K562 (cell line): ENCODE measurements around the gene DCLK1.

Experiments
- HDAC2 ChIP-seq: fragments of 450-650 bp; IDR thresholded peaks from 2 replicates; pipeline ENCODE4 v1.6.1; 2016; ENCODE audit warnings: mild to moderate bottlenecking
- LEF1 ChIP-seq: fragments of 450-650 bp; IDR thresholded peaks from 2 replicates; pipeline ENCODE4 v1.6.1; 2016; ENCODE audit warnings: mild to moderate bottlenecking
- NFIC ChIP-seq: fragments of 450-650 bp; IDR thresholded peaks from 2 replicates; pipeline ENCODE4 v1.6.1; 2017; ENCODE audit warnings: mild to moderate bottlenecking, inconsistent platforms
- PHF21A ChIP-seq: fragments of 450-650 bp; IDR thresholded peaks from 2 replicates; pipeline ENCODE4 v1.6.1; 2017; ENCODE audit warnings: low read depth, borderline replicate concordance
- RCOR1 ChIP-seq, 2 experiments: IDR thresholded peaks; 2 replicates each; pipeline ENCODE4 v1.6.1; 2012; ENCODE audit warnings: low read depth in 2 of 2, low read length in 2 of 2, borderline replicate concordance in 1 of 2, improper control_type of control experiment in 1 of 2
- ZC3H4 ChIP-seq: sonication (generic); formaldehyde crosslinking; IDR thresholded peaks from 2 replicates; pipeline ENCODE4 v1.9.0; 2021; ENCODE audit warnings: missing genetic modification reagents, borderline replicate concordance
- ZNF436 ChIP-seq: fragments of 250-450, 450-650 bp; sonication (Bioruptor Pico); formaldehyde crosslinking; IDR thresholded peaks from 2 replicates; pipeline ENCODE4 v1.7.0; 2020; ENCODE audit warnings: mild to moderate bottlenecking
- TF ChIP-seq, protein P1 (sequence below): sonication (generic); formaldehyde crosslinking; IDR thresholded peaks from 2 replicates; pipeline ENCODE4 v1.8.1; 2023; ENCODE audit warnings: mild to moderate bottlenecking, missing genetic modification reagents, moderate library complexity
- TF ChIP-seq, protein P2 (sequence below), 2 experiments: fragments of 450-650 bp; conservative IDR thresholded peaks; 2 replicates each; pipeline ENCODE4 v1.6.1; 2017; ENCODE audit warnings: mild to moderate bottlenecking in 2 of 2, moderate library complexity in 2 of 2

DNA sequence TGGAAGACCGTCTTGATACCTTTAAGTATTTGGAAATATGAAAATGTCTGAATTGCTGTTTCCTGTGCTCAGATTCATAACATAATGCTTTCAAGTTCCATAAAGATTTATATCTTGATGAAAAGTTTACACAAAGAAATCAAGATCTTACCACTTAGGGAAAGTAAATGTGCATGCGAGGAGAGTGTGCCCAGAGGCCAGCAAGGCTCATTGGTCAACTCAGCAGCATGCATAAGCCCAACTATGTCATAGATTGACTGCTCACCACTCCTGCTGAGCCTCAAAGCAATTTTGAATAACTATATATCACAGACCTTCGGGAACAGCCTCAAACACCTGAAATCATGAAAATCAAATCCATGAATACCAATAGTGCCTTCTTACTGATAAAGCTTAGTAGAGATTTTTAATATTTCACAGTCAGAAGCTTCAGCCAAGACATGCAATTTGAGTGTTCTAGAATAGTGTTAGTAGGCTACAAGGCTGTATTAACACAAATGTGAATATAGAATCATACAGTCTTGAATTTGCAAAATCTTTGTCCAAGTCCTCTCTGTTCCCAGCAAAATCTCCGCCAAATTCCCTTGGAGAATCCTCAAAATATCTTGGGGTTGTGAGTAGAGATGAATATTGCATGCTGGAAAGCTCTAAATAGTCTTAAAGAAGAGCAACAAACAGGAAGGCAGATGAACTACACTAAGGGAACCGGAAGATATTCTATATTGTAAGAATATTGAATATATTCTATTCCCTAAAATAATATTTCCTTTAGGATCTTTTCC lies 124.1 kb downstream of the DCLK1 start:
- no peak for TF ChIP-seq ZNF436 (CRISPR knock-in tag)
- TF ChIP-seq HDAC2, result no peak
- TF ChIP-seq PHF21A, result no peak
- TF ChIP-seq NFIC, result no peak
- no peak for TF ChIP-seq ZC3H4 (CRISPR knock-in tag)
- TF ChIP-seq RCOR1 (IDR thresholded peaks at IDR 0.05; ENCODE audit: borderline replicate concordance in 1 of 2, low read depth in 2 of 2, low read length in 2 of 2), result no peak
- no peak for TF ChIP-seq LEF1
- TF ChIP-seq, protein P1, sequence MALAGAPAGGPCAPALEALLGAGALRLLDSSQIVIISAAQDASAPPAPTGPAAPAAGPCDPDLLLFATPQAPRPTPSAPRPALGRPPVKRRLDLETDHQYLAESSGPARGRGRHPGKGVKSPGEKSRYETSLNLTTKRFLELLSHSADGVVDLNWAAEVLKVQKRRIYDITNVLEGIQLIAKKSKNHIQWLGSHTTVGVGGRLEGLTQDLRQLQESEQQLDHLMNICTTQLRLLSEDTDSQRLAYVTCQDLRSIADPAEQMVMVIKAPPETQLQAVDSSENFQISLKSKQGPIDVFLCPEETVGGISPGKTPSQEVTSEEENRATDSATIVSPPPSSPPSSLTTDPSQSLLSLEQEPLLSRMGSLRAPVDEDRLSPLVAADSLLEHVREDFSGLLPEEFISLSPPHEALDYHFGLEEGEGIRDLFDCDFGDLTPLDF, result no peak
- TF ChIP-seq, protein P2, sequence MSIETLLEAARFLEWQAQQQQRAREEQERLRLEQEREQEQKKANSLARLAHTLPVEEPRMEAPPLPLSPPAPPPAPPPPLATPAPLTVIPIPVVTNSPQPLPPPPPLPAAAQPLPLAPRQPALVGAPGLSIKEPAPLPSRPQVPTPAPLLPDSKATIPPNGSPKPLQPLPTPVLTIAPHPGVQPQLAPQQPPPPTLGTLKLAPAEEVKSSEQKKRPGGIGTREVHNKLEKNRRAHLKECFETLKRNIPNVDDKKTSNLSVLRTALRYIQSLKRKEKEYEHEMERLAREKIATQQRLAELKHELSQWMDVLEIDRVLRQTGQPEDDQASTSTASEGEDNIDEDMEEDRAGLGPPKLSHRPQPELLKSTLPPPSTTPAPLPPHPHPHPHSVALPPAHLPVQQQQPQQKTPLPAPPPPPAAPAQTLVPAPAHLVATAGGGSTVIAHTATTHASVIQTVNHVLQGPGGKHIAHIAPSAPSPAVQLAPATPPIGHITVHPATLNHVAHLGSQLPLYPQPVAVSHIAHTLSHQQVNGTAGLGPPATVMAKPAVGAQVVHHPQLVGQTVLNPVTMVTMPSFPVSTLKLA (conservative IDR thresholded peaks at IDR 0.05), result no peak
